ENCODE results near the gene SNRPA. TPM values are rescaled to one million over a fixed set of nuclear protein-coding genes. Genes with fewer than 3 reads are reported as not detected.

The SNRPA gene
- total RNA-seq, 1 experiment from 2014 or later: 147 TPM

GRCh38 chr19:40745402-40745780, 5.6 kb upstream of the SNRPA start:
- peaks cover 20% of the 10 kb centered on the region for H3F3A ChIP-seq (ENCODE audit: insufficient read depth, low read depth)
- no peak overlapping the region for H3K4me2 ChIP-seq
- CTCF ChIA-PET: no interaction called here
- no peak overlapping the region for H3K4me3 ChIP-seq
- peaks cover 22% of the 10 kb centered on the region for H3K4me1 ChIP-seq (replicated peaks; ENCODE audit: insufficient read depth)
- H3K27ac ChIP-seq: no peak overlapping the region
- no peaks in the 10 kb centered on the region for H3K9me2 ChIP-seq (ENCODE audit: insufficient read depth)
- intact Hi-C loops (cut with micrococcal nuclease; ENCODE audit: unreplicated experiment): no loop called here
- TF ChIP-seq EZH2 (IDR thresholded peaks at IDR 0.05; ENCODE audit: low read depth): no peak
- TF ChIP-seq CTCF (conservative IDR thresholded peaks at IDR 0.05): no peak
- no peaks in the 10 kb centered on the region for H3K36me3 ChIP-seq (ENCODE audit: low read depth)
- no peak overlapping the region for H2AFZ ChIP-seq
- DNase-seq: no peak
- peaks cover 16% of the 10 kb centered on the region for H3K79me2 ChIP-seq (ENCODE audit: low read depth)
- no peaks in the 10 kb centered on the region for H3K9me3 ChIP-seq (ENCODE audit: insufficient read depth, low read depth)
- POLR2A ChIA-PET (ENCODE audit: unreplicated experiment): interaction anchor here (0.6 kb wide), 3 partner anchors 26 to 696 kb away, joined by 3 to 11 read pairs (median 4); no protein-coding TSS in a partner anchor
- H4K20me1 ChIP-seq (ENCODE audit: insufficient read depth): no peaks in the 10 kb centered on the region; the same call in 1 of the 2 replicates
- no TSS peak for BruUV-seq (replicated peaks)
- no peaks in the 10 kb centered on the region for H3K27me3 ChIP-seq (ENCODE audit: insufficient read depth, low read depth)

GRCh38 chr19:40747536-40747935, 3.5 kb upstream of the SNRPA start:
- intact Hi-C loops (cut with micrococcal nuclease; ENCODE audit: unreplicated experiment): no loop called here
- ChIA-PET CTCF (interaction anchor here (0.6 kb wide), 1 partner anchor 136 kb away, joined by 4 read pairs; no protein-coding TSS in a partner anchor), POLR2A (ENCODE audit: unreplicated experiment) (no interaction called here)
- H3K9me2 ChIP-seq (ENCODE audit: insufficient read depth): no peaks in the 10 kb centered on the region
- no peaks in the 10 kb centered on the region for H3K9me3 ChIP-seq (ENCODE audit: insufficient read depth, low read depth)
- TF ChIP-seq EZH2 (IDR thresholded peaks at IDR 0.05; ENCODE audit: low read depth) (no peak), CTCF (conservative IDR thresholded peaks at IDR 0.05) (no peak)
- H4K20me1 ChIP-seq (ENCODE audit: insufficient read depth): peaks cover 3% of the 10 kb centered on the region; the same call in 1 of the 2 replicates
- H3K79me2 ChIP-seq (ENCODE audit: low read depth): peaks cover 30% of the 10 kb centered on the region
- peaks cover under 1% of the 10 kb centered on the region; the same call in 1 of the 2 replicates for H3K36me3 ChIP-seq (ENCODE audit: low read depth)
- H2AFZ ChIP-seq: no peak overlapping the region
- H3K4me3 ChIP-seq: no peak overlapping the region
- H3K4me2 ChIP-seq: no peak overlapping the region
- peaks cover 26% of the 10 kb centered on the region for H3K4me1 ChIP-seq (replicated peaks; ENCODE audit: insufficient read depth)
- no peak for DNase-seq
- H3K27me3 ChIP-seq (ENCODE audit: insufficient read depth, low read depth): no peaks in the 10 kb centered on the region
- no peak overlapping the region for H3K27ac ChIP-seq
- BruUV-seq (replicated peaks): no TSS peak
- H3F3A ChIP-seq (ENCODE audit: insufficient read depth, low read depth): peaks cover 19% of the 10 kb centered on the region

GRCh38 chr19:40750058-40750873, 737 bp upstream of the SNRPA start, which contains the start of gene ACTMAP:
TSS of gene ACTMAP (minus strand) at chr19:40750477. CDS start at chr19:40749803, 674 bp downstream.
- Histone ChIP-seq H4K20me1 (ENCODE audit: insufficient read depth) (peaks cover 24% of the 10 kb centered on the region), H3K4me1 (replicated peaks; ENCODE audit: insufficient read depth) (peaks cover 44% of the 10 kb centered on the region), H3K9me2 (ENCODE audit: insufficient read depth) (no peaks in the 10 kb centered on the region), H3K9me3 (ENCODE audit: insufficient read depth, low read depth) (no peaks in the 10 kb centered on the region), H3K27ac (peak within 1 kb of the TSS; percentile 91), H3K4me3 (peak within 1 kb of the TSS; percentile 95), H3K36me3 (ENCODE audit: low read depth) (peaks cover 16% of the 10 kb centered on the region; the same call in 1 of the 2 replicates), H3K27me3 (ENCODE audit: insufficient read depth, low read depth) (no peaks in the 10 kb centered on the region), H3K79me2 (ENCODE audit: low read depth) (peaks cover 56% of the 10 kb centered on the region), H3F3A (ENCODE audit: insufficient read depth, low read depth) (peaks cover 19% of the 10 kb centered on the region), H3K4me2 (peak within 1 kb of the TSS; percentile 92), H2AFZ (peak within 1 kb of the TSS; percentile 74)
- TSS peak; percentile 85 for BruUV-seq (replicated peaks)
- ChIA-PET CTCF (no interaction called here), POLR2A (ENCODE audit: unreplicated experiment) (interaction anchor here (0.5 to 1.0 kb wide), 16 partner anchors 14 to 986 kb away, joined by 3 to 22 read pairs (median 4); partner anchors contain the start of genes B9D2, RAB4B and SERTAD1)
- intact Hi-C loops (cut with micrococcal nuclease; ENCODE audit: unreplicated experiment): loop anchor here (1.0 to 5.0 kb wide), 7 partner anchors 14 to 514 kb away; partner anchors contain the start of genes COQ8B, EGLN2, HNRNPUL1 and NUMBL
- DNase-seq: peak; percentile 98 to 99
- TF ChIP-seq EZH2 (IDR thresholded peaks at IDR 0.05; ENCODE audit: low read depth) (no peak), CTCF (conservative IDR thresholded peaks at IDR 0.05) (no peak)
